GM21529 (cell line): ENCODE data around the gene TTLL11.
"Not testable (repeated sequence)": the region's sequence is repeated elsewhere in the genome, so short reads cannot be mapped to it uniquely, and the experiment has no call there.

Source experiments
- ATAC-seq: cut with Tn5 transposase; IDR thresholded peaks from one replicate; pipeline ENCODE4 v1.9.1; 2021; ENCODE audit not compliant: unreplicated experiment

Gene TTLL11

DNA sequence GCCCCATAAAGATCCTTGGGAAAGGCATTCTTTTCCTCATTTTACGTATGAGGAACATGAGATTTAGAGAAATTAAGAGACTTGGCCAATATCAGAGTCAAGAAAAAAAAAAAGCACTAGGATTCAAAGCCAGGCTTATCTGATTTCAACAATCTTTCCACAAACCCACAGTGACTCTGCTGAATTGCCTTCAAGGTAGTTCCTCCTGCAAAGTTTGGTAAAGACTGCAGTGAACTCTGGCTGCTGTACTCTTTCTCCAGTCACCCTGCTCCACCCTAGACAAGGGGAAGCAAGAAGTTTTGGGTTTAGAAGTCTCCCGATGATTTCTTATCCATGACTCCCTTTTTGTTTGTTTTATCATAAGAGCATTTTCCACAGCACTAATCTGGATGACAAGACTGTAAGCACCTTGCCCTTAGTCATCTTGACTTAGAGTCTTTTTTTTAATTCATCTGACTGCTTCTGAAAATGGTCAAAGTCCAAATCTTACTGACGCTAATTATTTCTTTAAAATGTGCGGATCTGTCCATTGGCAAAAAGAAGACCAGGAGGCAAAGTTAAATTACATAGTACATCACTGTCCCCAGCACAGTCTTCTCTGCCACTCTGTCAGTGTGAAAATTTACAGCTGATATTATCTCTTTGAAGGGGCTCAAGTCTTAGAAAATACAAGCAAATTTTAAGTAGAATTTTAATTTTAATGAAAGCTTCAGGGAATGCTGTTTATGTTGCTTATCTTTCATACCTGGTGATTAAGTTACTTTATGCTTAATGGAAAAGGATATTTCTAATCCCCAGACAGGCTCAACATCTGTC, 180.1 kb downstream of the TTLL11 start:
- ATAC-seq, result no peak

GRCh38 chr9:121910491-121911040, 182.5 kb downstream of the TTLL11 start:
- ATAC-seq, result no peak

DNA sequence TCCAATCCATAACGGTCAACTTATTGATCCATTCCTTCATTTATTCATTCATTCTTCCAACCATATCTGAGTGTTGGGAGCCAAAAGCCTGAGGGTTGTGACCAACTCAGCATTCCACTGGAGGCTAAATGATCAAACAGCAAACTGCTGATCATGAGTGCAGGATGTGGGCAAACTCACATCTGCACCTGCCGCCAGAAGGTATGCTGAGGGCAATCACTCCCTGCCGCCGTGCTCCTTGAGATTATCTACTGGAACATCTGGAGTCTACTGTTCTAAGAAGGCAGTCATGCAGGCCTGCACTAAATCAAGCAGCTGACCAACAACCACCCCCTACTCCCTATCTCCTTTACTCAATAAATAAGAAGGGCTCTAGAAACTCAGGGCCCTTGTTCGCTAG, 184.0 kb downstream of the TTLL11 start:
- ATAC-seq, result no peak

DNA sequence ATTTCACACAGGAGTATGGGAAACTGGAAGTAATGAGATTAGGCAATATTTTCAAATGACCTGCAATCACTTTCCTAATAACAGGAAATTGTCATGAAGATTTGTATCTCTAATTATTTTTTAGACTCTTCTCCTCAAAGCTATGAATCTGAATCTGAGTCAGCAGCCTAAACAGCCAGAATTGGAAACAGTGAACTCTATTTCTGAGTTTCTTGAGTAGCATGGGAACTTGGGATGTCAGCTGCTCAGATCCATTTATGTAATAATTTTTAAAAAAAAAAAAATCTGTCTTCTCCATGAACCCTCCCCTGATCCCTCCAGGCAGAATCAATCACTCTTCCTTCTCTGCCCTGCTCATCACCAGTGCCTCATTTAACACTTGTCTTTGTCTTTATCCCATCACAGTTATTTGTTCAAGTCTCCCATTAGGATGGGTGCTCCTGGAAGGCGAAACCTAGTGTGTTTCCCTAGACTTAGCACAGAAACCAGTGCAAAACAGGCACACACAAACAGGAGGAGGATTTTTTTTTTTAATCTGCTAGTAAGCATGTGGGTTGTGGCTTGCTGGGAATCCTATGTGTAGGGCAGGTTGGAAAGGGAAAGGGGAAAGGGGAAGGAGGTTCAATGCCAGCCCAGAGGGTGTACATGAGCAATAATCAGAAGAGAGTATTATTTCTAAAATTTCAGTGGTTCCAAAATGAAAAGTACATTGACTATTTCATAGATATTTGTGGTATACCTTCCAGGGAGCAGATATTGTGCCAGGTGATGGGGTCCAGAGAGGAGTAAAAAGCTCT, 186.8 kb downstream of the TTLL11 start:
- no peak for ATAC-seq

GRCh38 chr9:121902461-121903135, 190.5 kb downstream of the TTLL11 start:
- no peak for ATAC-seq

GRCh38 chr9:121901616-121902015, 191.5 kb downstream of the TTLL11 start:
- ATAC-seq, result no peak

DNA sequence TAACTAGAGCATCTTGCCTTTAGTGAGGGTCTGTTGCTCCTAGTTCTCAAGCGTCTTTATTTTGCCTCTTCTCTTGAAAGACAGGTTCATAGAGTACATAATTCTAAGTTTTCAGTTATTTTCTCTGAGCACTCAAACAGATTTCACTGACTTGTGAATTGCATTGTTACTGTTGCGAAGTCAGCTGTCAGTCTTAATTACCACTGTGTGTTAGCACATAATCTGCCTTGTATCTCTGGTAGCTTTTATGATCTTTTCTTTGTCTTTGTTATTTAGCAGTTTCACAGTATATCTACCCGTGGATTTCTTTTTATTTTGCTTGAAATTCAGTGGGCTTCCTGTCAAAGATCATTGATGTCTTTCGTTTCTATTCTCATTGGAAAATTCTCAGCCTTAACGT, 192.9 kb downstream of the TTLL11 start:
- no peak for ATAC-seq

DNA sequence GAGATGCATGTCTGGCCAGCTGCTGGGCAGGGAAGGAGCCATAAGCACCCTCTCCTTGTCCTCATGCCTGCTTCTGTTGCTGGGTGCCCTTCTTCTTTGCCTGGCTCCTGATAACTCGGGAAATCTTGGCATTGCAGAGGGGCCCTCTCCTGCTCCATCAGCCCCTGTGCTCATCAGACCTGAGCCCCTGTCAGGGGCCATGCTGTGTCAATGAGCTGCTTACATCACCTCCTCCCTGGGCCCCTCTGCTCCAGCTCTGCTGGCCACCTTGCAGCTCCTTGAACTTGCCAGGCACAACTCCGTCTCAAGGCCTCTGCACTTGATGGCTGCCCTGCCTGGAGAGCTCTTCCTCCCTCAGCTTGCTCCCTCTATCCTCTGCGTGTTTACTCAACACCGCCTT, 194.3 kb downstream of the TTLL11 start:
- no peak for ATAC-seq

GRCh38 chr9:121897140-121897539, 196.0 kb downstream of the TTLL11 start:
- ATAC-seq, result no peak

- no peak for ATAC-seq
Measured at GRCh38 chr9:121896545-121896943, 196.6 kb downstream of the TTLL11 start.

DNA sequence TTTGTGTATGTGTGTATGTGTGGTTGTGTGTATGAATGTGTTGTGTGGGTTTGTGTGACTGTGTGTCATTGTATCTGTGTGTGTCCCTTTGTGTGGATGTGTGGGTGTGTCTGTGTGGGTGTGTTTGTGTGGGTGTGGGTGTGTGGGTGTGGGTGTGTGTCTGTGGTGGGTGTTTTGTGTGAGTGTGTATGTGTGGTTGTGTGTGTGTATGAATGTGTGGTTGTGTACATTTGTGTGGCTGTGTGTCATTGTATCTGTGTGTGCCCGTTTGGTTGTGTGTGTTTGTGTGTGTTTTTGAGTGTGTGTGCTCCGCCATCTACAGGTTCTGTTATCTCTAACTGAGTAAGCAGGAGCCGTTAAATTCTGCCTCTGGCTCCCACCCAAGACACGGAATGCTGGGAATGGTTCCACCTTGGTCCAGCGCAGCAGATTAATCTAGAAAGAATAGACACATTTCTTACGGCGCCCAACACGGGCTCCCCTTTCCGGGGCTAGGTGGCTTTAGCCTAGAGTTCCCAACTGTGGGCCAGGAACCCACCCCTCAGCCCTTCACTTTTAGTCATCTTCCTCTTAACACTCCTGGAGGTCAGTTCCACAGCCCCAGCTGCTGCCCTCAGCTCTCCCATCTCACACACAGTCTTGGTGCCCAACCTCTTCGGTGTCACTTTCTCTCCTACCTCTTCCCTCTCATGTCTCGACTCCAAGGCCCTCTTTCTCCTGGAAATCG, 197.1 kb downstream of the TTLL11 start:
- no peak for ATAC-seq

- ATAC-seq, result no peak
Measured at GRCh38 chr9:121895358-121895757, 197.8 kb downstream of the TTLL11 start.

GRCh38 chr9:121894380-121894779, 198.7 kb downstream of the TTLL11 start:
- ATAC-seq, result not testable (repeated sequence)

DNA sequence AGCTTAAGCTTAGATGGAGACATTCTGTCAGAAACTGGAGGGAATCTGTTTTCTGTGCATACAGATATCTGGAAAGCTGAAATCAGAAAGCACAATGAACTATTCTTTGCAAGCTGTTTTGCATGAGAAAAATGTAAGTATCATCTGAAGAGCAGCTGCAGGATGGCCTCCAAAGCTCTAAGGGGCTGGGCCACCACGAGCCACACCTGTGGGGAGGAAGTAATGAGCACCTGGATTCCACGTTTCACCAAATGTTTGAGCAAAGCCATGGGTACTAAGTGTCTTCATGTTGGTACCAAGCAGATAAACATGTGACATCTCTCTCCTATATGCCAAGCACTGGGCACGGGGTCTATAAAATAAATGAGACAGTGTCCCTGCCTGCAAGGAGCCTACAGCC, 199.3 kb downstream of the TTLL11 start:
- no peak for ATAC-seq

DNA sequence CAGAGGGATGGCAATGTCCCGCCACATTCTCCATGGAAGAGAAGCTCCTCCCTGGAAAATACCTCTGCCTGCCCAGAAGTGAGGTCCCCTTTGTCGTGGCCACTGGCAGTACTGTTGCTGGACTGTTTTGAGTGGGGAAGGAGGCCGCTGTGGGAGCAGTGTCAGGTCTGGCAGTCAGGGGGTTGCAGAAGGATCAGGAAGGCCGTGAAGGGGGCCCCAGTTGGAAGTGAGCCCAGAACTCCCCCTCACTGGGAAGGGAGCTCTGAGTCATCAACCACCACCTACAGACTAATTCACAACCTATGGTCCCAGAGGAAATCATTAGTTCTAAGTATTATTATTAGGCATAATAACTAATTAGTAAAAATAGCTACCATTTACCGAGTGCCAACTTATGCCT, 200.4 kb downstream of the TTLL11 start:
- no peak for ATAC-seq

- no peak for ATAC-seq
Measured at GRCh38 chr9:121890746-121891145, 202.4 kb downstream of the TTLL11 start.

DNA sequence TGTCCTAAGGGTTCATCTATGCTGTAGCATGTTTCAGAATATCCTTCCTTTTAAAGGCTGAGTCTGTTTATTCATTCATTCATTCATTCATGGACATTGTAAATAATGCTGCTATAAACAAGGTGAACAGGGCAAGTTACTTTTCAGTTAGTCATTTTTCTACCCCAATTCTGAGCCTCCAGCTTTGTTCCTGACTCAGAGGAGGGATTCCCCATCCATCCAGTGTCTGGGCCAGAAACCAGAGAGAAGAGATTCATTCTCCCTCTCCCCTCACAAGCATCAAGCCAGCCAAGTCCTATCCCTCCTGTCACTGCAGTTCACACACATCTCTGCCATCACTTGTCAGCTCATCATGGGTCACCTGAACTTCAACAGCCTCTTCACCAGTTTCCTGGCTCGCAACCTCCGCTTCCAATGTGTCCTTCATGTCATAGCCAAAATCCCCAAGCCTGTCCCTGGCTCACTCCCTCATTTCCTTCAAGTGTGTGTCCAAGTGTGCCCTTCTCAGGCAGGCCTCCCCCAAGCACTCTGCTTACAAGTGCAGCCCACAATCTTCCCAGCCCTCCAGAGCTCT, 203.0 kb downstream of the TTLL11 start:
- no peak for ATAC-seq

GRCh38 chr9:121888438-121888775, 204.7 kb downstream of the TTLL11 start:
- no peak for ATAC-seq

DNA sequence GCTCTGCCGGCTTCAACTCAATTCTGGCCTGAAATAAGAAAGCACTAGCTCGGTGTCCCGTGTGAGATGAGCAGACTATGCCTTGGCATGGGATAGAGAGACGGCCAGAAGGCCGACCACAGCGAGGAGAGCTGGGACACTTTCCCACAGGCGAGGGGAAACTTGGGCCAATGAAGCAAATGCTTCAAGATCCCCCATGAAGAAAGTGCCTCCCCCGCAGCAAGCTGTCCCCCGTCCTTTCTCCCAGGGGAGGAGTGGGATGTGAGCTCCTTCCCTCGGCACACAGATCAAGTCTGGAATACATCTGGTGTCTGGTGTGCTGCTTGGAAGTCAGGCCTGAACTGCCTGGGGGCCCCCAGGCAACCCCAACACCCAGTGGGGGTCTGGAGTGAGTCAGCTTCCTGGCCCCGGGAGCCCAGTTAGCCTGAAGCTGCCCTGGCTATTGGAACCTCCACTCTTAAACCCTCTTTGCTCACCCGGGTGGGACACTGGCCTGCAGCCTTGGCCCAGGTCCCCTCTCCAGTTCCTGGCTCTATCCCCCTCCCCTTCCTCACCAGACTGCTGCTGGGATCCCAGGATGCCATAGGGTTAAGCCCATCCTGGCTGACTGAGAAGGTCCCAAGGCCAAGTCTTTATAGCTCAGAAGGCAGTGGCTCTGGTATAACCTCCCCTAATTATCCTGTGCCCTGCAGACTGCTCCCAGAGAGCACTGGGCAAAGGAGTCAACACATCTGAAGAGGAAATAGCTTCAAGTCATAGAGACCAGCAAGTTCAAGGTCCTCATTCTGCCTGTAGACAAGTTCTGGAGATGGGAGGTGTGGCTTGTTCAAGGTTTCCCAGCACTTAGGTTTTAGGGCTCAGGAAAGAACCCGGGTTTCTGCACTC, 205.3 kb downstream of the TTLL11 start:
- no peak for ATAC-seq
